Neuronal stem cell (in vitro differentiated cells): ENCODE measurements around the gene TIMM10.
A peak's percentile ranks its signal among the peaks of the same experiment; 100 is the strongest.

Source experiments
- DNase-seq: peaks from one replicate; pipeline ENCODE4 v3.0.0-alpha.2; 2013; ENCODE audit warnings: low spot score
- H2AFZ ChIP-seq: one replicate; pipeline ENCODE4 v1.6.1; 2013; ENCODE audit warnings: mild to moderate bottlenecking, low read length, inconsistent platforms
- H2AK5ac ChIP-seq: 2 replicates; pipeline ENCODE4 v1.6.1; 2013; ENCODE audit warnings: low read depth, mild to moderate bottlenecking, inconsistent platforms, low read length, moderate library complexity, mixed read lengths
- H2BK120ac ChIP-seq: 2 replicates; pipeline ENCODE4 v1.6.1; 2013; ENCODE audit warnings: low read depth, mild to moderate bottlenecking, inconsistent platforms, low read length, moderate library complexity, mixed read lengths
- H2BK12ac ChIP-seq: one replicate; pipeline ENCODE4 v1.6.1; 2013; ENCODE audit warnings: low read length, inconsistent platforms
- H2BK15ac ChIP-seq: 2 replicates; pipeline ENCODE4 v1.6.1; 2013; ENCODE audit warnings: mild to moderate bottlenecking, low read length, inconsistent platforms, mixed read lengths
- H2BK5ac ChIP-seq: one replicate; pipeline ENCODE4 v1.6.1; 2013; ENCODE audit warnings: inconsistent platforms, mild to moderate bottlenecking, low read length, moderate library complexity
- H3K14ac ChIP-seq: one replicate; pipeline ENCODE4 v1.6.1; 2013; ENCODE audit warnings: low read length, inconsistent platforms
- H3K18ac ChIP-seq: 2 replicates; pipeline ENCODE4 v1.6.1; 2013; ENCODE audit warnings: low read length, inconsistent platforms
- H3K23ac ChIP-seq: 2 replicates; pipeline ENCODE4 v1.6.1; 2013; ENCODE audit warnings: low read depth, mild to moderate bottlenecking, mixed read lengths, low read length, inconsistent platforms; ENCODE audit not compliant: poor library complexity
- H3K27ac ChIP-seq: replicated peaks from 3 replicates; pipeline ENCODE4 v1.5.1; 2013; ENCODE audit warnings: low read length, inconsistent platforms
- H3K27me3 ChIP-seq, 3 experiments: 2 replicates each; pipeline ENCODE4 v1.6.1; 2013; ENCODE audit warnings: low read length in 3 of 3, mild to moderate bottlenecking in 2 of 3, inconsistent platforms in 1 of 3, low read depth in 1 of 3, mixed read lengths in 1 of 3, moderate library complexity in 1 of 3; ENCODE audit not compliant: control insufficient read depth in 3 of 3, insufficient read depth in 3 of 3
- H3K36me3 ChIP-seq, 2 donors: replicated peaks in 1 of 2; 2 replicates each; pipeline ENCODE4 v1.6.1; 2013; ENCODE audit warnings: low read length in 2 of 2; ENCODE audit not compliant: control insufficient read depth in 2 of 2, insufficient read depth in 2 of 2
- H3K4ac ChIP-seq: 2 replicates; pipeline ENCODE4 v1.6.1; 2013; ENCODE audit warnings: inconsistent platforms, mild to moderate bottlenecking, low read length, moderate library complexity
- H3K4me1 ChIP-seq, 2 donors: 1 replicate in 1 of 2; 2 replicates in 1 of 2; pipeline ENCODE4 v1.6.1; 2013; ENCODE audit warnings: low read length in 2 of 2, low read depth in 1 of 2; ENCODE audit not compliant: control insufficient read depth in 2 of 2, insufficient read depth in 1 of 2
- H3K4me2 ChIP-seq: one replicate; pipeline ENCODE4 v1.6.1; 2013; ENCODE audit warnings: mild to moderate bottlenecking, low read length, inconsistent platforms; ENCODE audit not compliant: insufficient read depth, poor library complexity, severe bottlenecking
- H3K4me3 ChIP-seq, 2 donors: 2 replicates each; pipeline ENCODE4 v1.5.1; 2013; ENCODE audit warnings: low read length in 2 of 2, mild to moderate bottlenecking in 2 of 2, inconsistent platforms in 1 of 2, moderate library complexity in 1 of 2
- H3K79me1 ChIP-seq: one replicate; pipeline ENCODE4 v1.6.1; 2013; ENCODE audit warnings: low read depth, mild to moderate bottlenecking, inconsistent platforms, low read length, moderate library complexity
- H3K9ac ChIP-seq: one replicate; pipeline ENCODE4 v1.6.1; 2013; ENCODE audit warnings: mild to moderate bottlenecking, low read depth, low read length, inconsistent platforms; ENCODE audit not compliant: poor library complexity
- H3K9me3 ChIP-seq, 2 donors: replicated peaks in 1 of 2; 2 replicates each; pipeline versions ENCODE3 to v1.6.1; 2013; ENCODE audit warnings: low read length in 2 of 2, mild to moderate bottlenecking in 2 of 2, inconsistent platforms in 1 of 2, low read depth in 1 of 2, mixed read lengths in 1 of 2, moderate library complexity in 1 of 2; ENCODE audit not compliant: control insufficient read depth in 2 of 2, insufficient read depth in 1 of 2
- H4K8ac ChIP-seq: one replicate; pipeline ENCODE4 v1.6.1; 2013; ENCODE audit warnings: low read depth, mild to moderate bottlenecking, inconsistent platforms, low read length, moderate library complexity
- H4K91ac ChIP-seq: one replicate; pipeline ENCODE4 v1.6.1; 2013; ENCODE audit warnings: low read length, low read depth, mild to moderate bottlenecking, inconsistent platforms; ENCODE audit not compliant: poor library complexity
- WGBS, 2 donors: extraction: QIAGEN DNeasy Blood & Tissue Kit; methylation state at CpG; one replicate each; pipeline ENCODE4 v1.1.7; 2013; ENCODE audit warnings: missing lambda C conversion rate in 2 of 2, mixed read lengths in 1 of 2; ENCODE audit not compliant: insufficient read length in 2 of 2, insufficient replicate concordance in 1 of 2; ENCODE audit errors: extremely low coverage in 2 of 2; 5-methylcytosine and 5-hydroxymethylcytosine counted together

TIMM10 gene

DNA sequence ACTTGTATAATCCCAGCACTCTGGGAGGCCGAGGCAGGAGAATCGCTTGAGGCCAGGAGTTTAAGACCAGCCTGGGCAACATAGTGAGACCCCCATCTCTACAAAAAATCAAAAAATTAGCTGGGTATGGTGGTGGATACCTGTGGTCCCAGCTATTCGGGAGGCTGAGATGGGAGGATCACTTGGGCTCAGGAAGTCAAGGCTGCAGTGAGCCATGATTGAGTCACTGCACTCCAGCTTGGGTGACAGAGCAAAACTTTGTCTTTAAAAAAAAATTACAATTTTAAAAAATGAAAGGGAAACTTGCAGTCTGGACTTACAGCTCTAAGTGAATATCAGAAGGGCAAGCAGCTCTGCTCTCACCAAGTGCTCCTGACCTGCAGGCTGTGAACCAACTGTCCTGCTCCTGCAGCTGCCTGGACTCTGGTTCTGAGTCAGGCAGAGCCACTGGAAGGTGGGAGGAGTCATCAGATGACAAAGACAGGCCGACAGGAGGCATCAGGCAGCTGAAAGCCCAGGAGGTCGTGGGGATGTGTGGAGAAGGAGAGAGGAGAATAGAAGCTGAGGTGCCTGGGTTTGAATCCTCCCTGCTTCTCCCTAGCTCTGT lies 16.4 kb upstream of the TIMM10 start:
- H2AK5ac ChIP-seq, result no peak overlapping the region
- no peak overlapping the region for H4K91ac ChIP-seq
- no peak overlapping the region for H4K8ac ChIP-seq
- no peak overlapping the region for H2BK5ac ChIP-seq
- H3K27me3 ChIP-seq, result no peaks in the 10 kb centered on the region
- H2BK120ac ChIP-seq, result no peak overlapping the region
- no peak overlapping the region for H3K9ac ChIP-seq
- H2BK15ac ChIP-seq, result no peak overlapping the region
- H3K79me1 ChIP-seq, result no peaks in the 10 kb centered on the region
- H3K23ac ChIP-seq, result no peak overlapping the region
- no peak for DNase-seq
- H3K9me3 ChIP-seq, result peaks cover 0 to 4% of the 10 kb centered on the region in 2 donors
- no peak overlapping the region for H3K4me3 ChIP-seq
- no peak overlapping the region for H2AFZ ChIP-seq
- H3K18ac ChIP-seq, result no peak overlapping the region
- H3K4ac ChIP-seq, result no peak overlapping the region
- H2BK12ac ChIP-seq, result no peak overlapping the region
- H3K4me2 ChIP-seq, result no peak overlapping the region
- peaks cover 35 to 59% of the 10 kb centered on the region in 2 donors for H3K36me3 ChIP-seq
- no peak overlapping the region for H3K14ac ChIP-seq
- H3K4me1 ChIP-seq, result peaks cover 6 to 7% of the 10 kb centered on the region in 2 donors
- H3K27ac ChIP-seq, result no peak overlapping the region
- no CpG with 5 or more reads among the region's 5 CpGs for WGBS, 2 donors

DNA sequence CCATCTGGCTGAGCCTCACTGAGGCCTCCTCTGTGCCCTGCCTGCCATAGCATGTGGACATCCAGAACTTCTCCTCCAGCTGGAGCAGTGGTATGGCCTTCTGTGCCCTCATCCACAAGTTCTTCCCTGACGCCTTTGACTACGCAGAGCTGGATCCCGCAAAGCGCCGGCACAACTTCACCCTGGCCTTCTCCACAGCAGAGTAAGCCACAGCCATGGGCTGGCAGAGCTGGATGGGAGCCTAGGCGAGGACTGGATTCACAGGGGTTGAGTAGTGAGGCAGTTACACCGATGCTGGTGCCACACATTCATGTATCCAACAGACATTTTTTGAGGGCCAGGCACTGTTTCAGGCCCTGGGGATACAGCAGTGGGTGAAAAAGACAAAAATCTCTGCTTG lies 15.9 kb upstream of the TIMM10 start:
- H3K36me3 ChIP-seq, result peaks cover 29 to 54% of the 10 kb centered on the region in 2 donors
- H3K27me3 ChIP-seq, result no peaks in the 10 kb centered on the region
- H4K91ac ChIP-seq, result no peak overlapping the region
- no peak overlapping the region for H3K27ac ChIP-seq
- no CpG with 5 or more reads among the region's 7 CpGs for WGBS, 2 donors
- no peak overlapping the region for H2AFZ ChIP-seq
- H3K4me2 ChIP-seq, result no peak overlapping the region
- H3K9ac ChIP-seq, result no peak overlapping the region
- H3K9me3 ChIP-seq, result peaks cover 0 to 4% of the 10 kb centered on the region in 2 donors
- H2BK12ac ChIP-seq, result no peak overlapping the region
- no peak overlapping the region for H2AK5ac ChIP-seq
- no peak overlapping the region for H4K8ac ChIP-seq
- no peak overlapping the region for H2BK15ac ChIP-seq
- no peak overlapping the region for H3K23ac ChIP-seq
- H3K14ac ChIP-seq, result no peak overlapping the region
- H2BK120ac ChIP-seq, result no peak overlapping the region
- H3K4me3 ChIP-seq, result no peak overlapping the region
- peaks cover 6 to 7% of the 10 kb centered on the region in 2 donors for H3K4me1 ChIP-seq
- no peak overlapping the region for H2BK5ac ChIP-seq
- peak overlapping the region; percentile 19 for H3K18ac ChIP-seq
- H3K4ac ChIP-seq, result no peak overlapping the region
- no peaks in the 10 kb centered on the region for H3K79me1 ChIP-seq
- no peak for DNase-seq

DNA sequence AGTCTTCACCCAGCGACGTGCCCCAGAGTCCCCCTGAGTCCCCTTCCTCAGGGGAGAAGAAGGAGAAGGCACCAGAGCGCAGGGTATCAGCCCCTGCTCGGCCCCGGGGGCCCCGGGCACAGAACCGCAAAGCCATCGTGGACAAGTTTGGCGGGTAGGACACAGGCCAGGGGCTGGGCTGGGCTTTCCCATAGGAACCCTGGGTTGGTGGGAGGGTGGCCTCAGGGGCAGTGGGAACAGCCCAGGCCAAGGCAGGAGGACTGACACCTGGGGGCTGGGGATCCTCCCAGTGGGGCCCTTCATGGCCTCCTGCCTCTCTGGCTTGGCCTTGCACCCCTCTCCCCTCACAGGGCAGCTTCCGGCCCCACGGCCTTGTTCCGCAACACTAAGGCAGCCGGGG lies 15.3 kb upstream of the TIMM10 start:
- H3K4me2 ChIP-seq, result no peak overlapping the region
- no peak overlapping the region for H2BK15ac ChIP-seq
- no peak for DNase-seq

DNA sequence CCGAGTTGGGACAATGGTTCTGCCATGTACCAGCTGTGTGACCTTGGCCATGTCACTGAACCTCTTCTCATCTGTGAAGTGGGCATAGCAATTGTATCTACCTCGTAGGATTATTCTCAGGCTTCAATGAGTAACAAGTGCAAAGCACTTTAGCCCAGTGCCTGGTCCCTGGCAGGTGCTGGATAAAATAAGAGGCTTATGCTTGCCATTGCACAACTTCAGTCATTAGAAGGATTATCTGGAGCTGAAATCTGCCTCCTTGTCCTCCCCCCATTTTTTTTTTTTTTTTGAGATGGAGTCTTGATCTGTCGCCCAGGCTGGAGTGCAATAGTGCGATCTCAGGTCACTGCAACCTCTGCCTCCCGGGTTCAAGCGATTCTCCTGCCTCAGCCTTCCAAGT lies 14.0 kb upstream of the TIMM10 start:
- peaks cover 6 to 7% of the 10 kb centered on the region in 2 donors for H3K4me1 ChIP-seq
- no peak overlapping the region for H4K91ac ChIP-seq
- DNase-seq, result no peak
- H3K9me3 ChIP-seq, result peaks cover 0 to 2% of the 10 kb centered on the region in 2 donors
- H2BK120ac ChIP-seq, result no peak overlapping the region
- H3K23ac ChIP-seq, result no peak overlapping the region
- no peaks in the 10 kb centered on the region for H3K79me1 ChIP-seq
- H3K9ac ChIP-seq, result no peak overlapping the region
- H3K27me3 ChIP-seq, result no peaks in the 10 kb centered on the region
- no peak overlapping the region for H3K18ac ChIP-seq
- H2AFZ ChIP-seq, result no peak overlapping the region
- no peak overlapping the region for H4K8ac ChIP-seq
- H3K4ac ChIP-seq, result no peak overlapping the region
- H2BK5ac ChIP-seq, result no peak overlapping the region
- no CpG with 5 or more reads among the region's 6 CpGs for WGBS, 2 donors
- no peak overlapping the region for H3K27ac ChIP-seq
- no peak overlapping the region for H3K4me2 ChIP-seq
- H2BK15ac ChIP-seq, result no peak overlapping the region
- H2BK12ac ChIP-seq, result no peak overlapping the region
- H3K14ac ChIP-seq, result no peak overlapping the region
- H2AK5ac ChIP-seq, result no peak overlapping the region
- no peak overlapping the region for H3K4me3 ChIP-seq
- peaks cover 15 to 38% of the 10 kb centered on the region in 2 donors for H3K36me3 ChIP-seq

More for the DNA sequence above, 15.3 kb upstream of the TIMM10 start:
- WGBS, 2 donors, result no CpG with 5 or more reads among the region's 13 CpGs
- Histone ChIP-seq H4K91ac (no peak overlapping the region), H2BK5ac (no peak overlapping the region), H3K27me3 (no peaks in the 10 kb centered on the region), H3K18ac (no peak overlapping the region), H3K4ac (no peak overlapping the region), H2BK12ac (no peak overlapping the region), H4K8ac (no peak overlapping the region), H3K4me3 (no peak overlapping the region), H3K4me1 (peaks cover 6 to 7% of the 10 kb centered on the region in 2 donors), H3K9ac (no peak overlapping the region), H3K27ac (no peak overlapping the region), H2BK120ac (no peak overlapping the region), H3K36me3 (peaks cover 27 to 51% of the 10 kb centered on the region in 2 donors), H3K14ac (no peak overlapping the region), H2AFZ (no peak overlapping the region), H2AK5ac (no peak overlapping the region), H3K79me1 (no peaks in the 10 kb centered on the region), H3K23ac (no peak overlapping the region), H3K9me3 (peaks cover 0 to 4% of the 10 kb centered on the region in 2 donors)
